ENCODE measurements around the gene NUTM2F. TPM values are rescaled to one million over a fixed set of nuclear protein-coding genes. Genes with fewer than 3 reads are reported as not detected.
"Not testable (repeated sequence)": the region's sequence is repeated elsewhere in the genome, so short reads cannot be mapped to it uniquely, and the experiment has no call there.

The NUTM2F gene
- total and polyA plus RNA-seq, 2 of the 13 experiments (the other 11 are each of a cell fraction or from before 2014, with no cell fraction given) = 0.09 TPM; not detected in 1

- TF ChIP-seq TERF1 (CRISPR knock-in tag; IDR thresholded peaks at IDR 0.05) (no peak), ZNF24 (IDR thresholded peaks at IDR 0.05) (no peak), ELF3 (CRISPR knock-in tag; IDR thresholded peaks at IDR 0.05) (peak; percentile 87), ETV6 (CRISPR knock-in tag; conservative IDR thresholded peaks at IDR 0.05) (no peak), FOXA3 (CRISPR knock-in tag; IDR thresholded peaks at IDR 0.05) (peak; percentile 32; the same call in 1 of the 2 replicates), GABPA (IDR thresholded peaks at IDR 0.05; ENCODE audit: low read depth, low read length) (no peak), GABPA (CRISPR knock-in tag; IDR thresholded peaks at IDR 0.05; ENCODE audit: low read depth) (peak; percentile 47; the same call in 1 of the 2 replicates)
Observed at GRCh38 chr9:94277885-94278536, 50.4 kb downstream of the NUTM2F start (continued).

- H3K4me2 ChIP-seq (ENCODE audit: low read depth, low read length); H2AFZ ChIP-seq (ENCODE audit: low read length); H3K4me3 ChIP-seq (replicated peaks in 1 of 3; ENCODE audit: insufficient read depth in 1 of 3, low read depth in 2 of 3, low read length in 3 of 3); in situ Hi-C loops (cut with HindIII; ENCODE audit: extremely low pct_ligation_motif_present, low pct_unique_long_range_greater_than_20kb); H4K20me1 ChIP-seq (ENCODE audit: insufficient read depth, low read length); H3K79me2 ChIP-seq (ENCODE audit: insufficient read depth, low read length); H3K27ac ChIP-seq (ENCODE audit: extremely low read length, insufficient read depth, low read length); DNase-seq (ENCODE audit: low spot score); H3K27me3 ChIP-seq (ENCODE audit: control insufficient read depth in 1 of 2, insufficient read depth in 2 of 2, low read length in 2 of 2); ATAC-seq; H3K9me3 ChIP-seq (ENCODE audit: low read length); CTCF ChIA-PET (ENCODE audit: low intra/inter-chr PET ratio, low total read pairs); POLR2A ChIA-PET; intact Hi-C loops (cut with micrococcal nuclease; ENCODE audit: unreplicated experiment); BruUV-seq (replicated peaks); FAIRE-seq; H3K9ac ChIP-seq (ENCODE audit: insufficient read depth, low read depth, low read length); H3K36me3 ChIP-seq (replicated peaks in 1 of 2; ENCODE audit: control insufficient read depth in 1 of 2, insufficient read depth in 2 of 2, low read length in 2 of 2): not testable (repeated sequence)
- peaks cover 18% of the 10 kb centered on the region for H3K4me1 ChIP-seq (ENCODE audit: insufficient read depth, low read length)
- WGBS (ENCODE audit: low lambda C conversion rate) = 96% methylated on average over 4 of the region's 4 CpGs
Observed at GRCh38 chr9:94277029-94277428, 51.4 kb downstream of the NUTM2F start.

Measured in HepG2 (cell line).